ENCODE results near the gene KRT76. TPM values are rescaled to one million over a fixed set of nuclear protein-coding genes. Genes with fewer than 3 reads are reported as not detected.

Gene KRT76
- total RNA-seq, 1 experiment from 2014 or later: not detected

DNA sequence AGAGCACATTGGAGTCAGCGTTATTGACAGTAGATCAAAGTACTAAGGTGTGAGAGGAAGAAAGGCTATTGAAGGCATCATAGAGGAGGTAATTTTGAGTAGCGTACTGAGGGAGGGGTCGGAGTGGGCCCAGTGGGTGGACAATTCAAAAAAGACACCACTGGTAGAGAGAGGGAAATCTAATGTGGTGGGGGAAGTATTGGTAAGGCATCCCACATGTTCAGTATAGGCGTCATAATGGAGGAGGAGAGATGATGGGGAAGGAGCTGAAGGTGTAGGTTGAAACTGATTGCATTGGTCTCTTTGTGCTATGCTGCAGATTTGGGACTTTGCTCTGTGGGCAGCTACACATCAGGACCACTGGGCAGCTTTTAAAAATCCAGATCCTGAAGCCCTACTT is 50.1 kb downstream of the KRT76 start:
- no peak for DNase-seq (ENCODE audit: low read depth)
- in situ Hi-C loops (cut with HindIII; ENCODE audit: low pct_unique_long_range_greater_than_20kb, low sequenced_read_pairs): no loop called here

DNA sequence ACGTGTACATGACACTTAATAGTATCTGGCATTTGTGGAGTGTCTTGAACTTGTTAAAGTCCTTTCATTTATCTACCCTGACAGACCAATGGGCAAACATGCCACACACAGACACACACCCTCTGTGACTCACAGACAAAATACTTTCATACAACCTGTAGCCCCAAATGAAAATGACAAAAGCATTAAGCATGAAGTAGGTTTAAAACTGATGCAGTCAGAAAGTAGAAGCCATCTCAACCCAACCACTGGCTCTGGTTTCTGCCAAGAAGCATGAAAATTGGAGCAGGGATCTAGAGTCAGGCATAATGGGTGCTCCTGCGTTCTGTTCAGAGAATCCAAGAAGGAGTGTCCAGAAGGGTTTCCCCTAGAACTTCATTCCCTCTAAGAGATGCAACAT is 50.7 kb downstream of the KRT76 start:
- no peak for DNase-seq (ENCODE audit: low read depth)
- in situ Hi-C loops (cut with HindIII; ENCODE audit: low pct_unique_long_range_greater_than_20kb, low sequenced_read_pairs): no loop called here

DNA sequence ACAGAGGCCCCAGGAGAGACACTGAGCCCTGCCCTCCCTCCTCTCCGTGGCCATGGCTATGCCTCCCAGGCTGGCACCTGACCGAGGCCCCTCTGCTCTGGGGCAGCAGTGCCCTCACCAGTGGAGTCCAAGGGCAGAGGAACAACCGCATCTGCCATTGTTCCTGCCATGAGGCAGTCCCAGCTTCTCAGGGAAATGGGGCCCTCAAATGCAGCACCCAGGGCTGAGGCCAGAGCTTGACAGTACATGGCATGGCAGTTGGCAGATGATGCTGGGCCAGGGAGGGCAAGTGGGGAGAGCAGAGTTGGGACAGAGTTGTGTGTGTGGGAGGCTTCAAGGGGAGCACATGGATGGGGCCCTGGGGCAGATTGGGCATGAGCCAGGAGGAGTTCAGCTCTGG is 52.8 kb downstream of the KRT76 start:
- in situ Hi-C loops (cut with HindIII; ENCODE audit: low pct_unique_long_range_greater_than_20kb, low sequenced_read_pairs): no loop called here
- DNase-seq (ENCODE audit: low read depth): no peak

- DNase-seq (ENCODE audit: low read depth): no peak
- in situ Hi-C loops (cut with HindIII; ENCODE audit: low pct_unique_long_range_greater_than_20kb, low sequenced_read_pairs): no loop called here
Observed at GRCh38 chr12:52722680-52723079, 54.5 kb downstream of the KRT76 start.

DNA sequence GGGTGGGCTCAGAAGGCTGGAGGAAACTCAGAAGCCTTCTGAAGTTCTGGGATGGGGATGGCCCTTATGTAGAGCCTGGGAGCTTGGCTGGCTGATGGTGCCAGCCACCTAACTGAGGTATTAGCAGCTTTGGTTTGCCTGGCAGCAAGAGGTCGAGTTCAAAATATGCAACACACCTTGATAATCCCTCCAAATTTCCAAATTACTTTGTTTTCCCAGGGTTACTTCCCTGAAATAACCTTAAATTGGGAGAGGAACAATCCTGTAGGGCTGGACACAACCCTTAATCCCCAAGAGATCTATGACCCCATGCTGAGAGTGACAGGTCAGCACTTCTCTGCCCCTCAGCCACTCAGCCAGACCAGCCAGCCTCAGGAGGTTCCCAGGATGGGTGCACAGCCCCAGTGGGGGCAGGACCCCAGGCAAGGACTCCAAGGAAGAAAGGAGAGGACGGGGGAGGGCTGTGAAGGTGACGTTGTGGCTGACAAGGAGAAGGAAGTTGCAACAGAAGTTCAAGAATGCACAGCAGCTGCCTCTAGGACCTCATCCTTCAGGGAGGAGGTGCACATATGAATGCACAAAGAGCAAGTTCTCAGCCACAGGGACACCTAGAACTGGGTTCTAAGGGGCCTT is 55.2 kb downstream of the KRT76 start:
- DNase-seq (ENCODE audit: low read depth): no peak
- in situ Hi-C loops (cut with HindIII; ENCODE audit: low pct_unique_long_range_greater_than_20kb, low sequenced_read_pairs): no loop called here

- DNase-seq (ENCODE audit: low read depth): no peak
- in situ Hi-C loops (cut with HindIII; ENCODE audit: low pct_unique_long_range_greater_than_20kb, low sequenced_read_pairs): no loop called here
Observed at GRCh38 chr12:52720365-52720886, 56.7 kb downstream of the KRT76 start.

Other genes starting within 250 kb of the KRT76 start
- not detected in 2 replicates for gene KRT71, start 224.2 kb downstream of the KRT76 start, total RNA-seq (2014; rRNA removed; shearing (Covaris generic); ENCODE audit: low replicate concordance)
- not detected in 2 replicates for gene KRT74, start 203.5 kb downstream of the KRT76 start, total RNA-seq (2014; rRNA removed; shearing (Covaris generic); ENCODE audit: low replicate concordance)
- not detected in 2 replicates for gene KRT72, start 175.9 kb downstream of the KRT76 start, total RNA-seq (2014; rRNA removed; shearing (Covaris generic); ENCODE audit: low replicate concordance)
- 0.51 TPM in 1 of 2 replicates, not detected in the other for gene KRT73, start 158.8 kb downstream of the KRT76 start, total RNA-seq (2014; rRNA removed; shearing (Covaris generic); ENCODE audit: low replicate concordance)
- 2.4 TPM in 1 of 2 replicates, not detected in the other for gene KRT2, start 125.1 kb downstream of the KRT76 start, total RNA-seq (2014; rRNA removed; shearing (Covaris generic); ENCODE audit: low replicate concordance)
- not detected in 2 replicates for gene KRT1, start 96.9 kb downstream of the KRT76 start, total RNA-seq (2014; rRNA removed; shearing (Covaris generic); ENCODE audit: low replicate concordance)
- gene KRT77, start 73.8 kb downstream of the KRT76 start, total RNA-seq (2014; rRNA removed; shearing (Covaris generic); ENCODE audit: low replicate concordance): not detected in 2 replicates
- not detected in 2 replicates for gene KRT3, start 18.8 kb upstream of the KRT76 start, total RNA-seq (2014; rRNA removed; shearing (Covaris generic); ENCODE audit: low replicate concordance)
- gene KRT4, start 36.8 kb upstream of the KRT76 start, total RNA-seq (2014; rRNA removed; shearing (Covaris generic); ENCODE audit: low replicate concordance): 2.0 and 2.5 TPM in 2 replicates
- not detected in 2 replicates for gene KRT79, start 57.0 kb upstream of the KRT76 start, total RNA-seq (2014; rRNA removed; shearing (Covaris generic); ENCODE audit: low replicate concordance)
- not detected in 2 replicates for gene KRT78, start 71.6 kb upstream of the KRT76 start, total RNA-seq (2014; rRNA removed; shearing (Covaris generic); ENCODE audit: low replicate concordance)
- gene KRT8, start 127.7 kb upstream of the KRT76 start, total RNA-seq (2014; rRNA removed; shearing (Covaris generic); ENCODE audit: low replicate concordance): 1,565 and 1,569 TPM in 2 replicates
- gene KRT18, start 171.8 kb upstream of the KRT76 start, total RNA-seq (2014; rRNA removed; shearing (Covaris generic); ENCODE audit: low replicate concordance): 205 and 247 TPM in 2 replicates
- gene EIF4B, start 229.1 kb upstream of the KRT76 start, total RNA-seq (2014; rRNA removed; shearing (Covaris generic); ENCODE audit: low replicate concordance): 834 and 874 TPM in 2 replicates

Measured in Caki2 (cell line).